Spleen (tissue), 11 donors: ENCODE data around the gene MCM3. TPM values are rescaled to one million over a fixed set of nuclear protein-coding genes. Genes with fewer than 3 reads are reported as not detected.

Source experiments
- DNase-seq: peaks from one replicate; pipeline ENCODE4 v3.0.0-alpha.2; 2020
- H3K27ac ChIP-seq, 8 donors: fragments of 200-600 bp; sonication (generic) in 7 of 8; 1 replicate in 4 of 8; 2 replicates in 4 of 8; pipeline versions ENCODE4 v1.5.0 to v1.8.0; 2016 to 2021; ENCODE audit warnings: inconsistent platforms in 4 of 8, mild to moderate bottlenecking in 4 of 8, moderate library complexity in 1 of 8
- H3K27me3 ChIP-seq, 7 donors: fragments of 200-600 bp; sonication (generic) in 6 of 7; replicated peaks in 1 of 7; 1 replicate in 4 of 7; 2 replicates in 3 of 7; pipeline versions ENCODE4 v1.5.0 to v1.8.0; 2016 to 2021; ENCODE audit warnings: inconsistent platforms in 3 of 7, mild to moderate bottlenecking in 1 of 7
- H3K36me3 ChIP-seq, 6 donors: fragments of 200-600 bp; sonication (generic) in 5 of 6; 1 replicate in 4 of 6; 2 replicates in 2 of 6; pipeline versions ENCODE4 v1.5.0 to v1.8.0; 2016 to 2021; ENCODE audit warnings: inconsistent platforms in 2 of 6
- H3K4me1 ChIP-seq, 6 donors: fragments of 200-600 bp; sonication (generic) in 5 of 6; 1 replicate in 3 of 6; 2 replicates in 3 of 6; pipeline versions ENCODE4 v1.5.0 to v1.8.0; 2016 to 2021; ENCODE audit warnings: inconsistent platforms in 3 of 6
- H3K4me3 ChIP-seq, 8 donors: fragments of 200-600 bp; sonication (generic) in 7 of 8; 1 replicate in 4 of 8; 2 replicates in 4 of 8; pipeline versions ENCODE4 v1.5.0 to v1.8.0; 2016 to 2021; ENCODE audit warnings: inconsistent platforms in 4 of 8, mild to moderate bottlenecking in 4 of 8, moderate library complexity in 2 of 8
- H3K9me3 ChIP-seq, 8 donors: fragments of 200-600 bp; sonication (generic) in 7 of 8; 1 replicate in 4 of 8; 2 replicates in 4 of 8; pipeline versions ENCODE4 v1.5.0 to v1.8.0; 2016 to 2021; ENCODE audit warnings: inconsistent platforms in 4 of 8
- CTCF ChIP-seq, 11 experiments: fragments of 200-600 bp in 7 of 11; fragments of 450-650 bp in 4 of 11; sonication (generic) in 4 of 11; IDR thresholded peaks in 8 of 11; conservative IDR thresholded peaks in 3 of 11; 1 replicate in 7 of 11; 2 replicates in 4 of 11; pipeline versions ENCODE4 v1.4.0 to v1.8.0; 2016 to 2021; ENCODE audit warnings: antibody characterized with exemption in 11 of 11, inconsistent platforms in 4 of 11, mild to moderate bottlenecking in 1 of 11
- POLR2A ChIP-seq, 3 donors: fragments of 450-650 bp; IDR thresholded peaks; one replicate each; pipeline ENCODE4 v1.5.1; 2017; ENCODE audit warnings: antibody characterized with exemption in 3 of 3, mild to moderate bottlenecking in 1 of 3
- POLR2AphosphoS5 ChIP-seq, 3 donors: sonication (generic); formaldehyde crosslinking; IDR thresholded peaks; one replicate each; pipeline ENCODE4 v1.5.1; 2017; ENCODE audit warnings: antibody characterized with exemption in 3 of 3
- WGBS, 5 donors: extraction: QIAGEN DNeasy Blood & Tissue Kit in 3 of 5; methylation state at CpG; one replicate each; pipeline versions ENCODE4 v1.1.5 to v1.1.7; 2013 to 2018; 5-methylcytosine and 5-hydroxymethylcytosine counted together
- intact Hi-C: fragments of 100-400 bp; cut with DNase I; formaldehyde crosslinking; loops from one replicate; pipeline ENCODE4 v1.15.0; 2023; ENCODE audit warnings: low total_unique reads
- polyA plus RNA-seq, 3 donors: library from polyadenylated mRNA; stranded (reverse); fragments of 200-250 nt; gene quantifications; one replicate each; pipeline ENCODE4 v1.2.1, GENCODE V29; 2013
- total RNA-seq, 7 donors: library from RNA; depleted of rRNA in 3 of 7; stranded (reverse); fragments of >200 nt in 3 of 7; fragmentation: NEBNext Ultra II Directional in 4 of 7; extraction: Animal tissue kit (Norgen Biotek cat#: 25700) in 4 of 7; gene quantifications; one replicate each; pipeline versions ENCODE4 v1.1.0 to v1.2.1, GENCODE V29; 2016 to 2021
- donor health status: healthy with polysubstance abuse.
- donor health status: DM: no; HTN: no; CAD: no; lungs with moderate emphysema.
- donor health status: DM: no; HTN: no; CAD: no.
- donor health status: Bipolar disorder and iron deficiency.
- donor health status: healthy.
- donor health status: DM: no; HTN: no; CAD: no.
- donor health status: DM: yes; HTN: yes; CAD: no.

MCM3 gene
- total and polyA plus RNA-seq, 10 donors: 21.1 to 48.6 (median 36.4) TPM

DNA sequence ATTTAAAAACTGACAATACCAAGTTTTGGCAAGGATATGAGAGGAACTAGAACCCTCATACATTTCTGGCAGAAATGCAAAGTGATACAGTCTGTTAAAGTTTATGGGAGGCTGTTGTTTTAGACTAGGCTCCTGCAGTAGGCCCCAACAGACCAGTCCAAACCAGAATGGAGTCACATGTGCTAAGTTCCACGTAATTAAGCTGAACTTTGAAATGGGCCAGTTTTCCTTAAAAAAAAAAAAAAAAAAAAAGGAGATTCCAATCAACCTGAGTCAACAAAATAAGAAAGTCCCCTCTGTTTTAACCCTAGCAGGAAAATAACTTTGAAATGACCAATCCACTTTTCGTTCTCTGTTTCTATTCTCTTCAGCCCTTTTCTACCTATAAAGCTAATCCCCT lies 66.8 kb downstream of the MCM3 start:
- 83 to 97% (median 94%) methylated on average over 2 of the region's 2 CpGs for WGBS, 5 donors
- H3K9me3 ChIP-seq: no peaks in the 10 kb centered on the region
- H3K4me1 ChIP-seq: no peaks in the 10 kb centered on the region
- intact Hi-C loops: no loop called here
- no peak for DNase-seq
- H3K36me3 ChIP-seq: no peaks in the 10 kb centered on the region
- no peak overlapping the region for H3K27ac ChIP-seq
- H3K4me3 ChIP-seq: no peak overlapping the region
- H3K27me3 ChIP-seq: no peaks in the 10 kb centered on the region
- TF ChIP-seq POLR2AphosphoS5 (IDR thresholded peaks at IDR 0.05) (no peak), POLR2A (IDR thresholded peaks at IDR 0.05) (no peak), CTCF (IDR thresholded peaks at IDR 0.05 in 8 of 11, conservative IDR thresholded peaks at IDR 0.05 in 3 of 11) (no peak)

DNA sequence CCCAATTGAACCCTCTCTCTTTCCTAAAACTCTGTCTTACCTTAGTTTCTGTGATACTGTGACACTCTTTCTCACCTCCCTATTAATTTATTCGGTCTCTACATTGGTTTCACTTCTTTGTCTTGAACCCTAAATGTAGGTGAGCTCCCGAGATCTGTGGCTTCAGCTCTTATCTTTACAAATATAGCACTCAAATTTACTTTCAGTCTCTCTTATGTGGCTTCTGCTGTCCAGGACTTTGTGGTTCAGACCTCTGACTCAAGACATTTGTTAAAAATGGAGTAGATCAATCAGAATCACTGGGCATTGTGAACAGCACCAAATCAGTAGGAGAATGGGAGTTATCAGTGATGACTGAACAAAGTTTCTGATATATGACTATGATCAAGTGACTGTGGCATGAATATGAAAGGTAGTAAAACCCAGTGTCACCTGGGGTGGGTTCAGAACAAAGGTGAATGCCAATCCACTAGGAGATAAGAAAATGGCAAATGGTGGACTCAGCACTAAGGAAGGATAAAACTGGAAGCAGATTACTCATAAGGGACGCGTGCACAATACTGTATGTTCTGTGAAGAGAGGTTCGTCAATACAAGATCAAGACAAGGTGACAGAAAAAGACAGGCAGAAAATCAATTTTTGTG lies 67.5 kb downstream of the MCM3 start:
- intact Hi-C loops: no loop called here
- no peaks in the 10 kb centered on the region for H3K27me3 ChIP-seq
- no peak overlapping the region for H3K27ac ChIP-seq
- no peak for DNase-seq
- no peaks in the 10 kb centered on the region for H3K9me3 ChIP-seq
- 81 to 86% (median 84%) methylated on average over 5 of the region's 5 CpGs for WGBS, 5 donors
- H3K4me3 ChIP-seq: no peak overlapping the region
- no peaks in the 10 kb centered on the region for H3K4me1 ChIP-seq
- H3K36me3 ChIP-seq: no peaks in the 10 kb centered on the region
- TF ChIP-seq POLR2A (IDR thresholded peaks at IDR 0.05) (no peak), POLR2AphosphoS5 (IDR thresholded peaks at IDR 0.05) (no peak), CTCF (IDR thresholded peaks at IDR 0.05 in 8 of 11, conservative IDR thresholded peaks at IDR 0.05 in 3 of 11) (no peak)

DNA sequence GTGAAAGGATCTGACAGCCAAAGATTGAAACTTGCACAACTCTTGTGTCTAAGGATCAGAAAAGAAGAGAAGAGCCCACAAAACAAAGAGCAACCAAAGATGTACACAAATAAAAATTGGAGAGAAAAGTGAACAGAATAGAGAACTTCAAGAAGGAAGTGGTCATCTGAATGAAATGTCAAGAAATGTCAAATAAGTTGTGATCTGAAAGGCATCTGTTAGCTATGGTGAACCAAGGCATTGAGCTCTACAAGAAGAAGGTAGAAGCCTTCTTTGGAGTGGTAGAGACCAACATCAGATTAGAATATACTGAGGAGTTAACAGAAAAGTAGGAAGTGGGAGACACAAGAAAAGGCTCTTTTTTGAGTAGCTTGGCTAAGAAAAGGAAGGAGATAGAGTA lies 68.8 kb downstream of the MCM3 start:
- TF ChIP-seq POLR2AphosphoS5 (IDR thresholded peaks at IDR 0.05) (no peak), POLR2A (IDR thresholded peaks at IDR 0.05) (no peak)
- no peaks in the 10 kb centered on the region for H3K27me3 ChIP-seq
- no peaks in the 10 kb centered on the region for H3K36me3 ChIP-seq
- no peak for DNase-seq
- intact Hi-C loops: no loop called here
- H3K9me3 ChIP-seq: no peaks in the 10 kb centered on the region
- no peak overlapping the region for H3K27ac ChIP-seq
- no peak overlapping the region for H3K4me3 ChIP-seq
- H3K4me1 ChIP-seq: no peaks in the 10 kb centered on the region

Other genes with a start within 250 kb of the MCM3 start
- gene PKHD1, start 197.1 kb downstream of the MCM3 start, total RNA-seq: not detected
- not detected for gene PKHD1, start 197.1 kb downstream of the MCM3 start, polyA plus RNA-seq
- not detected for gene IL17A, start 98.4 kb downstream of the MCM3 start, total RNA-seq
- gene IL17A, start 98.4 kb downstream of the MCM3 start, polyA plus RNA-seq: not detected
- not detected for gene IL17F, start 40.2 kb downstream of the MCM3 start, total RNA-seq
- not detected for gene IL17F, start 40.2 kb downstream of the MCM3 start, polyA plus RNA-seq
- 10 to 100 TPM in 4 of 7 donors, 1 to 10 TPM in 3; 8.3 to 13.3 (median 11.3) TPM for gene PAQR8, start 77.4 kb upstream of the MCM3 start, total RNA-seq
- 1 to 10 TPM; 3.5 to 4.5 (median 4.3) TPM for gene PAQR8, start 77.4 kb upstream of the MCM3 start, polyA plus RNA-seq
- 10 to 100 TPM in 6 of 7 donors, 1 to 10 TPM in 1; 9.3 to 29.4 (median 16.7) TPM for gene EFHC1, start 135.6 kb upstream of the MCM3 start, total RNA-seq
- 10 to 100 TPM; 11.2 to 40.3 (median 16.9) TPM for gene EFHC1, start 135.6 kb upstream of the MCM3 start, polyA plus RNA-seq